ENCODE data around the gene CYP19A1. TPM values are rescaled to one million over a fixed set of nuclear protein-coding genes. Genes with fewer than 3 reads are reported as not detected.

Gene CYP19A1
- total and polyA plus RNA-seq, 2 experiments from 2014 or later: 0.76 to 1.2 TPM

DNA sequence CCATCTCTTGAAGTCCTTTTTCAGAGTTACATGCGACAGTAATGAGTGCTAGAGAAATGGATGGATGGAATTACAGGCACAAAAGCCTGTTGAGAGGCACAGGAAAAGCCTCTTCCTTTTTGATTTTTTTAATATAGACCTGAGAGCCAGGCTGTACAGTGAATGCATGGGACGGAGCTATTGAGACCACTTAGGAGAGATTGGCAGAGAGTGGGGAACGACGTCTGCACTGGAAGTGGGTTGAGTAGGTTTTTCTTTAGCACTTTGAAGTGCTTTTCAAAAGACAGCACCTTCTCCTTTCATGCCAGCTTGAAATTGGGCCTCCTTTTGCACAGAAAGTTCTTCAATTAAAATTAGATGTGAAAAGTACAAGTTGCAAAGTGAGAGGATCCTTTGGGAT lies 40.0 kb upstream of the CYP19A1 start:
- no peaks in the 10 kb centered on the region for H3K27me3 ChIP-seq (replicated peaks; ENCODE audit: insufficient read depth)
- no peak for TF ChIP-seq EZH2 (IDR thresholded peaks at IDR 0.05; ENCODE audit: insufficient read depth, poor library complexity, severe bottlenecking)
- no peak for TF ChIP-seq EZH2phosphoT487 (IDR thresholded peaks at IDR 0.05; ENCODE audit: insufficient read depth, low read depth)
- no peaks in the 10 kb centered on the region for H3K79me2 ChIP-seq (ENCODE audit: insufficient read depth)
- H3K9me3 ChIP-seq (ENCODE audit: low read depth): no peaks in the 10 kb centered on the region
- no peaks in the 10 kb centered on the region for H4K20me1 ChIP-seq (ENCODE audit: insufficient read depth)
- no peak overlapping the region for H3K27ac ChIP-seq
- peaks cover 4% of the 10 kb centered on the region for H3F3A ChIP-seq (ENCODE audit: insufficient read depth)
- no peak for DNase-seq
- H3K4me2 ChIP-seq (ENCODE audit: unreplicated experiment): no peak overlapping the region
- WGBS, 2 experiments (ENCODE audit: low coverage in 1 of 2, low lambda C conversion rate in 2 of 2, missing lambda C conversion rate in 2 of 2): 89 to 92% methylated on average over 4 of the region's 4 CpGs
- in situ Hi-C loops (cut with MboI): loop anchor here (5.0 to 25.0 kb wide), 2 partner anchors 91 to 441 kb away; no protein-coding TSS in a partner anchor
- H3K4me3 ChIP-seq: no peak overlapping the region
- H3K36me3 ChIP-seq (ENCODE audit: low read depth): no peaks in the 10 kb centered on the region
- no peak overlapping the region for H3K9ac ChIP-seq
- H2AFZ ChIP-seq: no peak overlapping the region
- H3K9me2 ChIP-seq (ENCODE audit: insufficient read depth): no peaks in the 10 kb centered on the region
- H3K4me1 ChIP-seq (ENCODE audit: insufficient read depth): peaks cover 16% of the 10 kb centered on the region

DNA sequence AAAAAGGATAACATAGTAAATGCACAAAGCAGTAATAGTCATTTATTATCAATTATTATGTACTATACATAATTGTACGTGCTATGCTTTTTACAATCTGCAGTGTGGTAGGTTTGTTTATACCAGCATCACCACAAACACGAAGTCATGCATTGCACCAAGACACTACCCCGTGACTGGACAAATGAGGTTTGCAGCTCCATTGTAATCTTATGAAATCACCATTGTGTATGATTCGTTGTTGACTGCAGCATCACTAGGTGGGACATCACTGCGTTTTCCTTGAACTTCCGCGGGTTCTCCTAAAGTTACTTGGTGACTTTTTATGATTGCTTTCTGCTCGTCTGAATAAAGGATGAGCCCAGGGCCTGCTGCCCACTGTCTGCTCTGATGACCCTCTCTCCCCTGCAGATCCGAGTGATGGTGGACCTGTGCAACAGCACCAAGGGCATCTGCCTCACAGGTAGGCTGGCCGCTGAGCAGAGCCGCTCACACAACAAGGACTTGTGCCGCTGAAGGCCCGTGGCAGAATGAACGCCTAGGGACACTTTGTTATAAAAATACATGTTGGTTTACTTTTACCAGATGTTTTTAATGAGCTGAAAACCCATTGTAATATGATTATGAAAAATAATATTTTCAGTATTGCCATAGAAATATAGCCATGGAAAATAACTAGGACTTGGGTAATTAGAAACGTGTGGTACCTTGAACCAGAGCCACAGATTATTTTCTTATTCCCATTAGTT lies 38.8 kb upstream of the CYP19A1 start:
- Histone ChIP-seq H3K27ac (peak overlapping the region; percentile 81), H3K9me3 (ENCODE audit: low read depth) (no peaks in the 10 kb centered on the region), H3K27me3 (replicated peaks; ENCODE audit: insufficient read depth) (no peaks in the 10 kb centered on the region), H3F3A (ENCODE audit: insufficient read depth) (peaks cover 4% of the 10 kb centered on the region), H3K4me2 (ENCODE audit: unreplicated experiment) (peak overlapping the region; percentile 59), H3K4me3 (0 out of 2 replicates have a peak overlapping the region, but pooled peaks have one; percentile 6), H3K9ac (peak overlapping the region; percentile 63), H3K4me1 (ENCODE audit: insufficient read depth) (peaks cover 16% of the 10 kb centered on the region), H3K9me2 (ENCODE audit: insufficient read depth) (no peaks in the 10 kb centered on the region), H4K20me1 (ENCODE audit: insufficient read depth) (no peaks in the 10 kb centered on the region), H3K79me2 (ENCODE audit: insufficient read depth) (no peaks in the 10 kb centered on the region), H2AFZ (peak overlapping the region; percentile 60), H3K36me3 (ENCODE audit: low read depth) (no peaks in the 10 kb centered on the region)
- in situ Hi-C loops (cut with MboI): loop anchor here (5.0 to 25.0 kb wide), 2 partner anchors 90 to 440 kb away; no protein-coding TSS in a partner anchor
- no peak for TF ChIP-seq EZH2 (IDR thresholded peaks at IDR 0.05; ENCODE audit: insufficient read depth, poor library complexity, severe bottlenecking)
- TF ChIP-seq EZH2phosphoT487 (IDR thresholded peaks at IDR 0.05; ENCODE audit: insufficient read depth, low read depth): 0 out of 2 replicates have a peak, but pooled peaks have one; percentile 36
- WGBS, 2 experiments (ENCODE audit: low coverage in 1 of 2, low lambda C conversion rate in 2 of 2, missing lambda C conversion rate in 2 of 2): 10 to 17% methylated on average over 15 of the region's 15 CpGs
- peak; percentile 95 for DNase-seq

GRCh38 chr15:51375966-51376640 lies 37.7 kb upstream of the CYP19A1 start:
- Histone ChIP-seq H2AFZ (no peak overlapping the region), H3F3A (ENCODE audit: insufficient read depth) (peaks cover 4% of the 10 kb centered on the region), H3K36me3 (ENCODE audit: low read depth) (no peaks in the 10 kb centered on the region), H3K27me3 (replicated peaks; ENCODE audit: insufficient read depth) (no peaks in the 10 kb centered on the region), H3K9me2 (ENCODE audit: insufficient read depth) (no peaks in the 10 kb centered on the region), H3K9ac (peak overlapping the region; percentile 63), H3K9me3 (ENCODE audit: low read depth) (no peaks in the 10 kb centered on the region), H3K27ac (peak overlapping the region; percentile 81), H4K20me1 (ENCODE audit: insufficient read depth) (no peaks in the 10 kb centered on the region), H3K4me3 (no peak overlapping the region), H3K4me1 (ENCODE audit: insufficient read depth) (peaks cover 16% of the 10 kb centered on the region), H3K79me2 (ENCODE audit: insufficient read depth) (no peaks in the 10 kb centered on the region), H3K4me2 (ENCODE audit: unreplicated experiment) (peak overlapping the region; percentile 59)
- TF ChIP-seq EZH2 (IDR thresholded peaks at IDR 0.05; ENCODE audit: insufficient read depth, poor library complexity, severe bottlenecking) (no peak), EZH2phosphoT487 (IDR thresholded peaks at IDR 0.05; ENCODE audit: insufficient read depth, low read depth) (no peak)
- 44 to 46% methylated on average over 3 of the region's 3 CpGs for WGBS, 2 experiments (ENCODE audit: low coverage in 1 of 2, low lambda C conversion rate in 2 of 2, missing lambda C conversion rate in 2 of 2)
- in situ Hi-C loops (cut with MboI): loop anchor here (5.0 to 25.0 kb wide), 2 partner anchors 89 to 439 kb away; no protein-coding TSS in a partner anchor
- DNase-seq: peak; percentile 77

- Histone ChIP-seq H3K36me3 (ENCODE audit: low read depth) (no peaks in the 10 kb centered on the region), H3K9me3 (ENCODE audit: low read depth) (no peaks in the 10 kb centered on the region), H3K9me2 (ENCODE audit: insufficient read depth) (no peaks in the 10 kb centered on the region), H4K20me1 (ENCODE audit: insufficient read depth) (no peaks in the 10 kb centered on the region), H3K9ac (no peak overlapping the region), H3K27me3 (replicated peaks; ENCODE audit: insufficient read depth) (no peaks in the 10 kb centered on the region), H3K79me2 (ENCODE audit: insufficient read depth) (no peaks in the 10 kb centered on the region), H3K4me2 (ENCODE audit: unreplicated experiment) (no peak overlapping the region), H2AFZ (no peak overlapping the region), H3K4me1 (ENCODE audit: insufficient read depth) (peaks cover 25% of the 10 kb centered on the region), H3K4me3 (no peak overlapping the region), H3K27ac (no peak overlapping the region), H3F3A (ENCODE audit: insufficient read depth) (peaks cover 17% of the 10 kb centered on the region)
- no peak for DNase-seq
- TF ChIP-seq EZH2phosphoT487 (IDR thresholded peaks at IDR 0.05; ENCODE audit: insufficient read depth, low read depth) (no peak), EZH2 (IDR thresholded peaks at IDR 0.05; ENCODE audit: insufficient read depth, poor library complexity, severe bottlenecking) (no peak)
- in situ Hi-C loops (cut with MboI): no loop called here
These were observed 35.7 kb upstream of the CYP19A1 start for GRCh38 chr15:51374131-51374530.

Measured in GM23248 (cell line).